BLaER1 (cell line): Measurements from ENCODE around the gene AHCYL1.
A peak's percentile ranks its signal among the peaks of the same experiment; 100 is the strongest.

Experiments
- H3K27ac ChIP-seq: shearing (Covaris generic); formaldehyde crosslinking; 2 replicates; pipeline ENCODE4 v1.8.1; 2022
- H3K27me3 ChIP-seq: shearing (Covaris generic); formaldehyde crosslinking; 2 replicates; pipeline ENCODE4 v1.8.1; 2022
- H3K36me3 ChIP-seq: shearing (Covaris generic); formaldehyde crosslinking; 2 replicates; pipeline ENCODE4 v1.8.1; 2022
- H3K4me1 ChIP-seq: shearing (Covaris generic); formaldehyde crosslinking; 2 replicates; pipeline ENCODE4 v1.8.1; 2022
- H3K4me2 ChIP-seq: shearing (Covaris generic); formaldehyde crosslinking; 2 replicates; pipeline ENCODE4 v1.8.1; 2022
- H3K4me3 ChIP-seq: shearing (Covaris generic); formaldehyde crosslinking; 2 replicates; pipeline ENCODE4 v1.8.1; 2022
- H3K9ac ChIP-seq: shearing (Covaris generic); formaldehyde crosslinking; 2 replicates; pipeline ENCODE4 v1.8.1; 2022
- H3K9me3 ChIP-seq: shearing (Covaris generic); formaldehyde crosslinking; 2 replicates; pipeline ENCODE4 v1.8.1; 2022
- H4K20me1 ChIP-seq: shearing (Covaris generic); formaldehyde crosslinking; 2 replicates; pipeline ENCODE4 v1.8.1; 2022
- Cebpa-rat ChIP-seq: shearing (Covaris generic); IDR thresholded peaks from 2 replicates; pipeline ENCODE4 v1.8.1; 2022

Gene AHCYL1

DNA sequence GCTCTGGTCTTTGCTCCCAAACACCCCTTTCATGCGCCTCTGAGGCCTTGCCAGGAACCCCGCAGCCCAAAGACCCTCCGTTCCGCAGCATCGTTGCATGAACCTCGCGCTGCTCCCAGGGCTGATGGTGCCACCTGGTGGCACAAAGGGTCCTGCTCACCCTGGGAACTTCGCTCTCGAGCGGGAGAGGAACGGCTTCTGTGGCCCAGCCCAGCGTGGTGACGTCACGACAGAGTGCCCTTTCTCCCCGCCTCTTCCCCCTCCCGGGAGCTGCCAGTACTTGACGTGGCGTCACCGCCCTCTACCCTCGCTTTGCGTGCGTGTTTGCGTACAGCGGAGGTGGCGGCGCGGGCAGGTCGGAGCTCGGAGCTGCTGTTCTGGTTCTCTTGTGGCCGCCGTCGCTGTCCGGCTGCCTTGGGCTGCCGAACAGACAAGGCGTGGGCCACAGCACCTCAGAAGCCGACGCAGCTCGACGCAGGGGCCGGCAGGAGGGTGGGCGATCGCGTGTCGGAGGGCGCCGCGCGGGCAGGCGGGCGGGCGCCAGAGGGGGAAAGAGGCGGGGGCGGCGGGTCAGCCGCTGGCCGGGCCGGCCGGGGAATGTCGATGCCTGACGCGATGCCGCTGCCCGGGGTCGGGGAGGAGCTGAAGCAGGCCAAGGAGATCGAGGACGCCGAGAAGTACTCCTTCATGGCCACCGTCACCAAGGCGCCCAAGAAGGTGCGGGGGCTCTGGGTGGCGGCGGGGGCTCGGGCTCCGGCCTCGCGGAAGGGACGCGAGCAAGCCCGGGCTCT, at the start of gene AHCYL1:
AHCYL1 (plus strand) TSS at position 310 of the 791 bp plus-strand sequence; CDS start at position 598, 288 bp downstream.
- peaks cover 43% of the 10 kb centered on the region for H3K4me1 ChIP-seq
- H3K27ac ChIP-seq = peak within 1 kb of the TSS; percentile 97
- H3K36me3 ChIP-seq = peaks cover 17% of the 10 kb centered on the region
- H3K4me3 ChIP-seq = peak within 1 kb of the TSS; percentile 96
- no peak for TF ChIP-seq Cebpa-rat
- no peaks in the 10 kb centered on the region for H3K27me3 ChIP-seq
- peaks cover 40% of the 10 kb centered on the region for H4K20me1 ChIP-seq
- H3K4me2 ChIP-seq = peak within 1 kb of the TSS; percentile 97
- H3K9ac ChIP-seq = peak within 1 kb of the TSS; percentile 99
- 0 out of 2 replicates have a peak, but pooled peaks cover 5% of the 10 kb centered on the region for H3K9me3 ChIP-seq

DNA sequence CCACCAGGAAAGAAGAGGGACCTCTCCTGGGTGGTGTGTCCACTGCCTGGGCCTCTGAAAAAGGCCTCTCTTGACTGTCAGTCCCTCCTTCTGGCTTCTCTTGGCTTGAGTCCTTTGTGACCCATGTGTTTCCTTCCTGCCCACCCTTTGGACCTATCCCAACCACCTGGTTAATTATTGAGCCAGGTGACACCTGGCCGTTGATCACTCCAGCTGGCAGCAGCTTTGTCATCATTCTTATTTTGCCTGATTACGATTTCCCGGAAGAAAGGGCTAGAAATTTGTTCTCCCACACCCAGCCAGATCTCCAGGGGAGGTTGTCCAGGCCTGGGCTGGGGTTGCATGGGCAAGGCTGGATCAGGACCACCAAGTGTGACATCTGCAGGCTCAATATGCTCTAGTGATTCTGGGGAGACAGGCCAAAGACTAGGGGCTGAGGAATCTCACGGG, 49.1 kb upstream of the AHCYL1 start:
- Histone ChIP-seq H3K36me3 (no peaks in the 10 kb centered on the region), H3K4me2 (no peak overlapping the region), H3K4me3 (no peak overlapping the region), H3K27me3 (no peaks in the 10 kb centered on the region), H3K9me3 (peaks cover 23% of the 10 kb centered on the region), H3K9ac (no peak overlapping the region), H4K20me1 (no peaks in the 10 kb centered on the region), H3K4me1 (peaks cover 16% of the 10 kb centered on the region; the same call in 1 of the 2 replicates), H3K27ac (no peak overlapping the region)
- no peak for TF ChIP-seq Cebpa-rat

DNA sequence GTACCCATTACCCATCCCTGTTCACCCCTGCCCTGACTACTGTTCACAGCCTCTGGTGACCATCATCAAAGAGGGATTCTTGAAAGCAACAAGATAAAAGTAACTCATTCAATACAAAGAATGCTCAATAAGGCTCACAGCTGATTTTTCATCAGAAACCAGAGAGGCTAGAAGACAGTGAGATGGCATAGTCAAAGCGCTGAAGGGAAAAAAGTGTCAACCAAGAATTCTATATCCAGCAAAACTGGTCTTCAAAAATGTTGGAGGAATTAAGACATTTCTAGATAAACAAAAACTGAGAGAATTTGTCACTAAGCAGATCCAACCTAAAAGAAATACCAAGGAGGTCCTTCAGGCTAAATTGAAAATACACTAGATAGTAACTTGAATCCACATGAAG, 46.8 kb upstream of the AHCYL1 start:
- Histone ChIP-seq H3K36me3 (no peaks in the 10 kb centered on the region), H3K9ac (no peak overlapping the region), H3K9me3 (peaks cover 23% of the 10 kb centered on the region), H3K27ac (no peak overlapping the region), H3K4me2 (no peak overlapping the region), H3K4me3 (no peak overlapping the region), H4K20me1 (no peaks in the 10 kb centered on the region), H3K27me3 (no peaks in the 10 kb centered on the region), H3K4me1 (peaks cover 16% of the 10 kb centered on the region; the same call in 1 of the 2 replicates)
- no peak for TF ChIP-seq Cebpa-rat

DNA sequence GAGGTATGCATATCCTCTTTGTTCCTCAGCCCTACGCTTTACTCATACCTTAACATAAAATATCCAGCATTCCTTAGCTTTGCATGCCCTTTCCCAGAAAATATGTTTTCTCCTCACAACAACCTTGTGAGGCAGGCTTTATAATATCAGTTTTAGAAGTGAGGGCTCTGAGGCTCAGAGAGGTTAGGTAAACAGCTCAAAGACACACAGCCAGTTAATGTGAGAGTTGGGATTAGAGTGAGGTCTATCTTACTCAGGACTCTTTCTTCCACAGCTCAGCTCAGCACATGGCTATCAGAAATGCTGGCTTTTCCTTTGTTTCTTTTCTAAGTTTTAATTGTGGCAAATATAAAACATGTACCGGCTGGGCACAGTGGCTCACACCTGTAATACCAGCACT, 46.0 kb upstream of the AHCYL1 start:
- no peaks in the 10 kb centered on the region for H3K36me3 ChIP-seq
- H3K27ac ChIP-seq = no peak overlapping the region
- no peaks in the 10 kb centered on the region for H4K20me1 ChIP-seq
- peaks cover 23% of the 10 kb centered on the region for H3K9me3 ChIP-seq
- TF ChIP-seq Cebpa-rat = no peak
- no peak overlapping the region for H3K9ac ChIP-seq
- peaks cover 15% of the 10 kb centered on the region; the same call in 1 of the 2 replicates for H3K4me1 ChIP-seq
- H3K27me3 ChIP-seq = no peaks in the 10 kb centered on the region
- H3K4me2 ChIP-seq = no peak overlapping the region
- H3K4me3 ChIP-seq = no peak overlapping the region

DNA sequence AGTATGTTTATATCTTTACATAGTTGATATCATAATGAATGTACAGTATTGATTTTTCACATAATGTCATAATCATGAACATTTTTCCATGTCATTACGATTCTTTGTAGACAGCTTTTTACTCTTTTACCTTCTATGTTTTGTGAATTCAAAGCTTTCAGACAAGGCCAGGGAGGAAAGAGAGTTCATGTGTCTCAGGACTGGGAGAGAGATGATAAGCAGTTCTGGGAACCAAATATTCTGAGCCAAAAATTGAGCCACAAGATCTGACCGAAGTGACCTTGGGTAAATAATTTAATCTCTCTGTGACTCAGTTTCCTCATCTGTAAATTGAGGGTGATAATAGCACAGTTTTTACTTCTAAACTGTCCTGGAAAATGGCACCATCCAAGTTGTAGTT, 42.1 kb upstream of the AHCYL1 start:
- no peak for TF ChIP-seq Cebpa-rat
- Histone ChIP-seq H3K9ac (no peak overlapping the region), H3K27ac (no peak overlapping the region)

DNA sequence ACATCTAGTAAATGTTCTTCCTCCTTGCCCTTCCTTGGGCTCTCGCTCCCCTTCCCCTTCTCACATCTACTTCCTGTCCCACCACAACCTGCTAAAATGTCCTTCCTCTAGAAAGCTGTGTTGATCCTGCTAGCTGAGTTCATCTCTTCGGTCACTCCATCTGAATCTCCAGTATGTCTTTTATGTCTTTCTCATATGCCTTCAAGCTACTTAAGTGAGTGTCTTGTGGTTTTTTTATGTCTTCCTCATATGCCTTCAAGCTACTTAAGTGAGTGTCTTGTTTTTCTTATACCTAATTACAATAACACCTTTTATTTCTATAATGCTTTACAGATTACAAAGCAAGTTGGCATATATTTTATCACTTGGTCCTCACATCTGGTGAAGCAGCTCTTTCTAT, 40.0 kb upstream of the AHCYL1 start:
- H4K20me1 ChIP-seq = no peaks in the 10 kb centered on the region
- H3K27ac ChIP-seq = no peak overlapping the region
- H3K27me3 ChIP-seq = no peaks in the 10 kb centered on the region
- TF ChIP-seq Cebpa-rat = no peak
- H3K9ac ChIP-seq = no peak overlapping the region
- H3K9me3 ChIP-seq = no peaks in the 10 kb centered on the region
- H3K36me3 ChIP-seq = no peaks in the 10 kb centered on the region
- no peak overlapping the region for H3K4me2 ChIP-seq
- no peaks in the 10 kb centered on the region for H3K4me1 ChIP-seq
- no peak overlapping the region for H3K4me3 ChIP-seq

More for the DNA sequence above, 42.1 kb upstream of the AHCYL1 start:
- Histone ChIP-seq H3K4me1 (no peaks in the 10 kb centered on the region), H4K20me1 (no peaks in the 10 kb centered on the region), H3K4me3 (no peak overlapping the region), H3K9me3 (peaks cover 15% of the 10 kb centered on the region), H3K27me3 (no peaks in the 10 kb centered on the region), H3K4me2 (no peak overlapping the region), H3K36me3 (no peaks in the 10 kb centered on the region)

DNA sequence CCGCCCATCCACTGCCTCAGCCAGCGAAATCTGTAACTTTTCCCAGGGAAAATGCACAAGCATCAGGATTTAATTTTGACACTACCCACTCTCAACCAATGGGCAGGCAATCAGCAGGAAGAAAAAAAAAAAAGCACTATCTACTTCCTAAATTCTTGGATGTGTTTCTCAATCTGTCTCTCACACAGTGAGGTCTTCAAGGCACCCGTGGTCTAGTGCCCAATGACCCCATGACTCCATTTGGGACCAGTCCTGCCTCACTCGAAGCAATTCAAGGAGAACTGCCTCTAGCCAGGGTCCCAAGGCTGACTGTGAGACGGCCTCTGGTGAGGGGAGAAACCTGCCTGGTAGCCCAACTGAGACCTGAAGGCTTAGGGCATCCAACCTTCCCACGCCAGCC, 38.1 kb upstream of the AHCYL1 start:
- Histone ChIP-seq H3K4me1 (no peaks in the 10 kb centered on the region), H4K20me1 (no peaks in the 10 kb centered on the region), H3K9ac (no peak overlapping the region), H3K4me2 (no peak overlapping the region), H3K9me3 (no peaks in the 10 kb centered on the region), H3K27me3 (no peaks in the 10 kb centered on the region), H3K36me3 (no peaks in the 10 kb centered on the region), H3K27ac (no peak overlapping the region), H3K4me3 (no peak overlapping the region)
- TF ChIP-seq Cebpa-rat = no peak

DNA sequence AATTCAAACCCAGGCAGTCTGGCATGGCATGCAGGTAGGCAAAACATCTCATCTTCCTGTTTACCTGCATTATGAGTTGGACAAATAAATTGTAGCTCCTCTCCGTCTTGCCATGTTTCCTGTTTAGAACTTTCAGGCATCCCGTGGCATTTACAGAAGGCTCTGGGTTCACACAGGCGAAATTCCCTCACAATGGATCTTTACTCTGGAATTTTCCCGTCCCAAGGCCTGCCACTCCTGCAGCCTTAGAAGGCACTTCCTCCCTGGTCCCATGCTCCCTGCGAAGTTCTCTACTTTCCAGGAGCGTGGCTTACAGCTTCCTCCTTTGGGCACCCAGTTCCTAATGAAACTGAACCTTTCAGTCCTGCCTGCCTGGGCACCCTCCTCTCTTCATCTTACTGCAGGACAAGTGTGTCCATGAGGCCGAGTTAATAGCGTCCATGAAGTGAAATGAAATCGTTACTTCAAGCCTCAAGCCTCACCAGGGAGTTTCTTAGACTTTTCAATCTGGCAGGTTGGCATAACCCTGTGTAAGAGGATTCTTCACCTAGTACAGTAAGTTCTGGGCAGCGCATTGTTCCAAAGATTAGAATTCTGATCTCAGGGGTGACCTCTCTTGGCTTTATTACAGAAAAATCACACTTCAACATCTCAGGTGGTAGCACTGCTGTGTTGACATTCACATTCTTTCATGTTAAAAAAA, 36.8 kb upstream of the AHCYL1 start:
- Histone ChIP-seq H3K27me3 (no peaks in the 10 kb centered on the region), H3K9ac (no peak overlapping the region), H3K4me1 (no peaks in the 10 kb centered on the region), H3K4me2 (no peak overlapping the region), H3K4me3 (no peak overlapping the region), H4K20me1 (no peaks in the 10 kb centered on the region), H3K36me3 (no peaks in the 10 kb centered on the region), H3K9me3 (no peaks in the 10 kb centered on the region), H3K27ac (no peak overlapping the region)
- TF ChIP-seq Cebpa-rat = no peak

DNA sequence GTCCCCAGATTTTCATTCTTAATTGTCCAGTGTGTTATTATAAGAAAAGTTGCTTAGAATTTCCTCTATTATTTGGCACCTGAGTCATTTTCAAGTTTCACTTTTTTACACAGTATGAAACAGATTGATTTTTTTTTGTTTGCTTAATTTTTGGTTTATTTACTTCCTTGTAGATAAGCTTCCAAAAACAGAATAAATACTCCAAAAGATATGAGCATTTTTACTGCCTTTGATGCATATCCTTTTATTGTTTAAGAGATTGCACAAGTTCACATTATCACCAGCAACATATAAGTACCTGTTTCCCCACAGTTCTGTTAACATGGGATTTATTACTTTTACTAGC, 36.3 kb upstream of the AHCYL1 start:
- Histone ChIP-seq H3K27ac (no peak overlapping the region), H3K4me2 (no peak overlapping the region), H3K36me3 (no peaks in the 10 kb centered on the region), H3K9ac (no peak overlapping the region), H3K4me1 (no peaks in the 10 kb centered on the region), H4K20me1 (no peaks in the 10 kb centered on the region), H3K9me3 (no peaks in the 10 kb centered on the region), H3K27me3 (no peaks in the 10 kb centered on the region), H3K4me3 (no peak overlapping the region)
- no peak for TF ChIP-seq Cebpa-rat

DNA sequence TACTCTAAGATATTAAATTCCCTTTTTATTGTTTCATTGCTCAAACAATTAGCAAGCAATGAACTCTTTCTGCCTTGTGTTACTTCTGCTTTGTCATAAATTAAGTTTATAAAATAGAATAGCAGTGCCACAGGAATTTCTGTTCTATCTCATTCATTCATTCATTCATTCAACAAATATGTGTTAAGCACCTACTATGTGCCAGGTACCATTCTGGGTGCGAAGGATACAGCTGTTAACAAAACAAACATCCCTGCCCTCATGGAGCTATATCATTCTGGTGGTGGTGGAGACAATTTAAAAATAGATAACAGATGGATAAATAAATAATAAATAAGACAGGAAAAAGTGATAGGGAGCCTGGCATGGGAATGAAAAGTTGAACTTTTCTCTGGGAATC, 34.5 kb upstream of the AHCYL1 start:
- no peak for TF ChIP-seq Cebpa-rat
- no peaks in the 10 kb centered on the region for H3K27me3 ChIP-seq
- no peak overlapping the region for H3K27ac ChIP-seq
- no peak overlapping the region for H3K9ac ChIP-seq
- H3K4me2 ChIP-seq = no peak overlapping the region
- no peaks in the 10 kb centered on the region for H4K20me1 ChIP-seq
- no peaks in the 10 kb centered on the region for H3K36me3 ChIP-seq
- H3K4me3 ChIP-seq = no peak overlapping the region
- H3K4me1 ChIP-seq = no peaks in the 10 kb centered on the region
- no peaks in the 10 kb centered on the region for H3K9me3 ChIP-seq
